H1 (cell line): ENCODE data around the gene DVL1. TPM values are rescaled to one million over a fixed set of nuclear protein-coding genes. Genes with fewer than 3 reads are reported as not detected.

Source experiments
- BACH1 ChIP-seq: IDR thresholded peaks from 2 replicates; pipeline ENCODE4 v1.6.1; 2012; ENCODE audit warnings: low read length, improper control_type of control experiment
- polyA plus RNA-seq, 7 experiments: library from polyadenylated mRNA; depleted of rRNA in 3 of 7; stranded (reverse) in 5 of 7; unstranded in 2 of 7; fragments of >200 nt in 5 of 7; fragments of 200-250 nt in 2 of 7; gene quantifications; 1 replicate in 5 of 7; 2 replicates in 1 of 7; 4 replicates in 1 of 7; pipeline versions ENCODE4 v1.2.1 to v1.2.3, GENCODE V29; 2011 to 2013; ENCODE audit warnings: missing spikeins in 2 of 7, mixed read lengths in 2 of 7
- total RNA-seq: library from RNA; stranded (reverse); fragmentation: NEBNext Ultra II Directional; extraction: Animal tissue kit (Norgen Biotek cat#: 25700); gene quantifications from 2 replicates; pipeline ENCODE4 v1.2.1, GENCODE V29; 2021

The DVL1 gene
- total and polyA plus RNA-seq, 2 of the 8 experiments (the other 6 are each of a cell fraction or from before 2014, with no cell fraction given), result 39.4 to 58.9 TPM

GRCh38 chr1:1292851-1293250, 56.4 kb downstream of the DVL1 start (continued):
- no peak for TF ChIP-seq BACH1
